ENCODE measurements around the gene VPS35L.

VPS35L gene

DNA sequence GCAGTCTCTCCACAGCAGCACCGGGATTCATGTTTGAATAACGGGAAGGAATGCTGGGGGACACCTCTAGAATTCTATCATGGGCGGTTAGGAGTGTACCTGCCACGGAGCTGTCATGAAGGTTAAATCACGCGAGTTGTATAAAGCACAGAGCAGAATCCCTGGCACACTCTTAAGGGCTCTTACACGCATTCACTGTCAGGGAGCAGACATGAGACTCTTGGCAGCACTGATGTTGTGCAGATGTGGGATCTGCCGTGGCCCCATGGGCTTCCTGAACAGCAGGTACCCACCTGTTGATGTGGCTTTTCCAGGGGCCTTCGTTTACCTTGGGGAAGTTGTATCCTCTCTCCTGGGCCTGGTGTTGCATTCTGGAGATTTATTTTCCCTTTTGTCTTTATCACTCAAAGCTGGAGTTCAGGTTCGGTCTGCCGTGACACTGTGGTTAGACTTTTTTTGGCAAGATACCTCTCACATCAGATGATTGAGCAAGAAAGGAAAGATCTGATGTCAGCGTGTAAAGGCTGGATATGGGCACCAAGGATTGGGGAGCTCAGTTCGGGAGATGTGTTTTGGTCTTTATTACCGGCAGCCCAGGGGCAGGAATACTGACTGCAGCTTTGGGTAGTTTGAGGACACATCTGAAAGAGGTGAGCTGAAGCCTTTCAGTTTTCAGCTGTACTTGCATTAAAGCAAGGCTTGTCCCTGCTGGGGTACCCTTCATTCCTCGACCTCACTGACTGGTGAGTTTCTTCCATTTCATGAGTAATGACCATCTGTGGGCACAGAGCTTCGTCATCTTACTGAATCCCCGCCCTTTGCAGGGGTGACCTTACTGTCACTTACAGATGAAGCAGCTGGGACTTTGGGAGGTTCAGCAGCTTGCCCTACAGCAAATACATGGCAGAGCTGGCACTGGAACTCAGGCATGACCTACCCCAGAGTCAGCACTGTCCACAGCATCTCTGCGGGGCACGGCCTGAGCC, 143.3 kb downstream of the VPS35L start:
- no peak for DNase-seq

DNA sequence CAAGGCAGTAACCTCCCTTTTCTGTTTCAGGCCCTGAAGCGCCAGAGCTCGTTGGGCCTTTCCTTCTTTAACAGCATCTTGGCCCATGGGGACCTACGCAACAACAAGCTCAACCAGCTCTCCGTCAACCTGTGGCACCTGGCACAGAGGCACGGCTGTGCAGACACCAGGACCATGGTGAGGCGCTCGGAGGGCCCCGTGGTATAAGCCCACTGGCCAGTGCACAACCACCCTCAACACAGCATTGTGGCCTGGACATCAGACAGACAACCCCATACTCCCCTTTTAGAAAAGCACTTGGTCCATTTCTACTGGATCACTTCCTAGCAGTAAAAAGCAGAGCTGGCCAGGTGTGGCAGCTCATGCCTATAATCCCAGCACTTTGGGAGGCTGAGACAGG, 144.0 kb downstream of the VPS35L start:
- DNase-seq: no peak

DNA sequence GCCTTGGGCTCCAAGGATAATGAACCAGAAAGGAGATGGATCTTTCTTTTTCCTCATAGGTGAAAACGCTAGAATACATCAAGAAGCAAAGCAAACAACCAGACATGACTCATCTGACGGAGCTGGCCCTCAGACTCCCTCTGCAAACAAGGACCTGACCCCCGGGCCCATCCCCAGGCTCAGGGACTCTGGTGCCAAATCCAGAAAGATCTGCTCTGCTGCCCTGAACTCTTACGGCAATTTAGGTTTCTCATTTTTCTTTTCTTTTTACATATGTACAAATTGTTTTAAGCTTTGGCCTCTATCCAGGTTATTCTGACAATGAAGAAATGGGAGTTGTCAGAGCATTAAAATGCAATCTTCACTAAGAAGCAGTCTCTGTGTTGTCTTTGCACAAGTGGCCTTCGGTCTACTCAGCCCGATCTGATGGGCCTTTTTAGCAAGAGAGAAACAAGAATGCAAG, 144.8 kb downstream of the VPS35L start:
- DNase-seq: no peak

DNA sequence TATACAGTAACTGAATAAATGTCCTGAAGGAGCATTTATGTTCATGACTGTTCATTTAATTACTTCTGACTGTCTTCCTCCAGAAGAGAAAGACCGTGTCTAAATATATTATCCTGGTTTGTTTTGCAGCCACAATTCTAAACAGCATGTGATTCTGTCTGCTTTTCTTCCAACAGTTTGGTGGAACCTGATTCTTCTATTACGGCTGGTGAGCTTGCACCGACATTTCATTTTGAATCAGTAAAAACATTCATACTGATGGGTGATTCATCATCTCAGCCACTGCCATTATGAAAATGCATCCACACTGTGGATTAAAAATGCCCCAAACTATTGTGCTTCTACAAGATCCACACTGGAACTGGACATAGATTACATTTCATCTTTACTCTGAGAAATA, 145.6 kb downstream of the VPS35L start:
- DNase-seq: no peak

DNA sequence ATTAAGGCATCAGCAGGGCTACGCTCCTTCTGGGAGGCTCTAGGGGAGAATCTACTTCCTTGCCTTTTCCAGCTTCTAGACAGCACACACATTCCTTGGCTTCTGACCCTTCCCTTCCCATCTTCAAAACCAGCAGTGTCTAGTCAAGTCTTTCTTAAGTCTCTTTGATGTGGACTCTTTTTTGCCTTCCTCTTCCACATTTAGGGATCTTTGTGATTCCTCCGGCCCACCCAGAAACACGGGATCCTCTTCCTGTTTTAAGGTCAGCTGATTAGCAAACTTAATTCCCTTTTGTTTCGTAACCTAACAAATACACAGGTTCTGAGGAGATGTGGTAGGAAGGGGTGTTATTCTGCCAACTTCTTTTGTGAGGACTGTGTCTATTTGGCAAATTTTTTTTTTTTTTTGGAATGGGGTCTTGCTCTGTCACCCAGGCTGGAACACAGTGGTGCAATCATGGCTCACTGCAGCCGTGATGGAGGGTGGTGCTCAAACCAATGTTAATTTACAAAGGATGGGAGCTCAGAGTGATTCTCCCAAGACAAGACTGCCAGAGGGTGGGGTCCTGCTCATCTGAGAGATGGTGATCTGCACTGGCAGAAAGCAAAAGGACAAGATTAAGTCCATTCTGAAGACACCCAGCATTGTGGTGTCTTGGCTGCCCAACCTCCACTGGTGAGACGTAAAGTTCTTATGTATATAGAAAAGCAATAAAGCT, 147.8 kb downstream of the VPS35L start:
- DNase-seq: no peak

DNA sequence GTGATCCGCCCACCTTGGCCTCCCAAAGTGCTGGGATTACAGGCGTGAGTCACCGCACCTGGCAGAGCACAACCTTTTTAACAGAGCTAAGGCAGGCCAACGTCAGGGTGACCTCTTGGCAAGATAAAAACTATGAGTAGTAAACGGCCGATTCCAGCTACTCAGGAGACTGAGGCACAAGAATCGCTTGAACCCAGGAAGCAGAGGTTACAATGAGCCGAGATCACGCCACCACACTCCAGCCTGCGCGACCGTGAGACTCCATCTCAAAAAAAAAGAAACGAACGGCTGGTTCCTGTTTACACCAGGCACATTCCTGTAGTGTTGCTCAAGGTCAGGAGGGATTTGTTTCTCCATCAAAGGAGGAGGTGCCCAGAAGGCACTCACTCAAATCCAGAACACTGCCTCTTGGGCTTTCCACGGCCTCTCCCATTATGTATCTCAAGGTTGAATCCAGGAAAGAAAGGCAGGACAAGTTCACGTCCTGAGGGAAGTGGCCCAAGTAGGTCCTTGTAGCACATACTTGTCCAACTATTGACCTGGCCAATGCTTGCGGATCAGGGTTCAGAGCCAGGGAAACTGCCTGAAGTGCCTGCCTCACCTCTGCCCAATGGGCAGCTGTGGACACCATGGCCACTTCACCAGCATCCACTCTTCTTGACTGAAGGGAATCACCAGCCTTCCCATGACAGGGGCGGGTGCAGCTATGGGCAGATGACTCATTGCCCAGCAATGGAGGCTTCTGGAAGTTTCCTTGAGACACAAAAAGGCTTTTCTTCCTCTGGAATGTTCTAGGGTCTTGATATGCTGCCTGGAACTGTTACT, 149.0 kb downstream of the VPS35L start:
- no peak for DNase-seq

DNA sequence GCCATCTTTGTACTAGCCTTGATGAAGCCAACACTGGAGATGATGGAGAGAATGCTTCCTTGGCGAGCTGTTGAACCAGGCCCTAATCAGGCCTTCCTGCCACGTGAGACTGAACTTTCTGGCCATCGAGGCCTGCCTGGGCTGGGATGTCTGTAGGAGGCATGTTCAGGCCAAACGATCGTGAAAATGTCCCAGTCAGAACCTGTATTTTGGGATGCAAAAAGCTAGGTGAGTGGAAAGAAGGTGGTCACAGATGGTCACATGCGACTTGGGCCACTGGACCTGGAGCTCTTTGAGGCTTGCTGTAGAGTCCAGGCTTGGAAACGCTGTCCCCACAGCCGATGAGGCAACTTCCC, 149.6 kb downstream of the VPS35L start:
- DNase-seq: no peak

DNA sequence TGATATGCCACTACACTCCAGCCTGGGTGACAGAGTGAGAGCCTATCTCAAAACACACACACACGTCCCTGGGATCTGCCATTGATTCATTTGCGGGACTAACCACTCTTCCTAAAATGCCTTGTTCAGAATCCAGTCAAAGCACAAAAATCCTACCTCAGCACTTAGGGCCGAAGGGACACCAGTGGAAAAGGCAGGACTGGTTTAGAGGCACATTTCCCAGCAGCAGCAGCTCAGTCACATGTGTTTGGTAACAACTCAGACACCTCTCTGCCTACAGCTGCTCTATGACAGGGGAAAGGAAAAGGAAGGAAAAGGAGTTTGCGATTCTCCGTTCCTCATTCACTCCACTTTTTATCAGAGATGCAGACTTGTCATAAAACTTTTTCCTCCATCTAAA, 150.3 kb downstream of the VPS35L start:
- DNase-seq: no peak

DNA sequence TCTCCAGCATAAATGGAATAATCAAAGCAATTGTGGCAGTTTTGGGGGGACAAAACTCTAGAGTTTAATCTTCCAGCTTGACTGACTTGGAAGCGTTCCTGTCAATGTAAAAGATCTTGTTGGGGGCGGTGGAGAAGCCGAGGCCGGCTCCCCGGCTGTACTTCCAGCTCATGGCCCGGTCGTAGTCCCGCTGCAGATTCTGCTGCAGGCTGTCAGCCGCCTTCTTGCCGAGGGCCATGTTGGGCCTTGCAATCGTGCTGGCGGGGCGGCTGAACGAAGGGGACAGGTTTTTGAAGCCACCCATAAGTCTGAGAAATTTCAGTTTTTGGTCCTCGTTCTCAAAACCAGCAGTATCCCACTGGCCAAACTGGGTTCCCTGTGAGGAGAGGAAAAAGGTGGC, 151.3 kb downstream of the VPS35L start:
- DNase-seq: no peak

DNA sequence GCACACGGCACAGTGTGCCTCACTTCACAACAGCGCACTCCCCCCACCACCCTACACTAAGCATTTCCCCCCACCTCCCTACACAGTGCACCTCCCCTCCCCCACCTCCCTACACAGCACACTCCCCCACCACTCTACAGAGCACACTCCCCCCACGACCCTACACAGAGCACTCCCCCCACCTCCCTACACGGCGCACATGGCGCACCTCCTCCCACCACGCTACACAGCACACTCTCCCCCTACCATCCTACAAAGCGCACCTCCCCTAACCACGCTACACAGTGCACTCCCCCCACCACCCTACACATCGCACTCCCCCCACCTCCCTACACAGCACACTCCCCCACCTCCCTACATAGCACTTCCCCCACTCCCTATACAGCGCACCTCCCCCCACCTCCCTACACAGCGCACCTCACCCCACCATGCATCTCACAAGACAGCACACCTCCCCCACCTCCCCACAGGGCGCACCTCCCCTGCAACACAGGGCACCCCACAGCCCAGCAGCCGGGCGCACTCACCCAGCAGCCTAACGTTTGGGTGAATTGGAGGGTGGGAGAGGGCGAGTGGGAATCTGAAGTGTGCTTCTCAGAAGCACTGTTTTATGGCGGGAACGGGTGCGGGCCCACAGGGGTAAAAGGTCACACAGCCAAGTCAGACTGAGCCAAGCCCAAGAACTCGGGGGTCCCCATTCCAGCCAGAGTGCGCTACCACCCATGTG, 152.2 kb downstream of the VPS35L start:
- DNase-seq: no peak

DNA sequence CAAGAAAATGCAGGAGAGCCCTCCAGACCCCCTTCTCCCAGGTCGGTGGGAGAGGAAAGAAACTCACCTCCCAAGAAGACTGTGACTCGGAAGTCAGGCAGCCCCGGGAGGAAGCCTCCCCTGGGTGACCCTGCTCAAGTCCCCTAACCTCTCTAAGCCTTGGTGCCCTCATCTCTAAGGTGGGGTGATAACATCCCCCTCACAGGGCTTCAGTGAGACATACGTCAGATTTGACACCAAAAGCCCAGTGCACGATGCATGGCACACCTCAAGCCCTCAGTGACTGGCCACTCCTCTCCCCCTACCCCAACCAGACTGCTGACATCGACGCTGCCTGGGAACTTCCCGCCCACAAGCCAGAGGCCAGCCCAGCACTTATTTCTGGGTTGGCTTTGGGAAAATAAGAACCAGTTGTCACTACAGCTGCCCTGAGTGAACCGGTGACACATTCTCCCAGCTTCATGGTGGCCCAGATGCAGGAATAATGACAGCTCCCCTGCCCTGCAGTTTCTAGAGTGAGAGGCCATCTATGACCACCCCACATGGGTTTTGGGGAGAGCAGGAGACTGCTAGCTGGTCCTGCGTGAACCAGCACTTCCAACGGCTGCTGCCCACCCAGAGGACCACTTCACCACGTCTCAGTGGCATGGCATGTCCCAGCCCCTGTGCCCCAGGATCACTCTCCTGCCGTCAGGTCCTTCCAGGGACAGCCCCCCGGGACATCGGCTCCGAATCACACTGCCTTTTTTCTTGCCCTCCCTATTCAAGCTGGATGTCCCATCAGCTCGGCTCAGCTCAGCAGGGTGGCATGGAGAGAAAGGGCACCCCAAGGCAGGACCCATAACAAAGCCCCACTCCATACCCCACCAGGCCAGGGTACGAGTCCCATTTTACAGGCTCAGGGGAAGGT, 153.0 kb downstream of the VPS35L start:
- no peak for DNase-seq

DNA sequence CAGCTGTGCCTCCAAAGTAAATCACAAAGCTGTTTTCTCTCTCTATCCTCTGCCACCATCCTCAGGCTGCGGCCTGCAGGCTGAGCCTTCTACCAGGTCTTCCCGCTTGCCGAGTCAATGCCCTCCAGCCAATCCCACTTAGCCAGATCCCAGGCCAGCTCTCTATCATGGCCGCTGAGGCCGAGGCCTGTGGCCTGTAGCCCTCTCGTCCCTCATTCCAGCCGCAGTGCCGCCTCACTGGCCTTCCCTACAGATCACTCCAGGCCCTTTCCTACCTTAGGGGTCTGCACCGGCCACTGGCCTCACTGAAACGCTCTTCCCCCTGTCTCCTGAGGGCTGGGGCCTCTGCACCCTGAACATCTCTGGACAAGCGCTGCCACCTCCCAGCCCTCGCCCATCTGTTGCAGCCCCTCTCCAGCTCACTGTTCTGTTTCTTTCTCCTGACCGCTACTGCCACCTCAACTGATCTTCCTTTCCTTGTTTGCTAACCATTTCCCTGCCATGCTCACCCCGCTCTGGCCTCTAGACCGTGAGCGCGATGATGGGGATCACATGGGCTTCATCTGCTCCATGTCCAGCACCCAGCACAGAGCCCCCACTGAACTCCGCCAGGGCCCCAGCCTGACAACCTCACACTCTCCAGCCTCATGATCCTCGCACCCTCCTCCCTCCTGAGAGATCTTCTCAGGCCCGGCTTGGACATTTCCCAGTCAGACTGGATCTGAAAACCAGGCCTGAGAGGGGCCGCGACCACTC, 154.1 kb downstream of the VPS35L start:
- DNase-seq: no peak

DNA sequence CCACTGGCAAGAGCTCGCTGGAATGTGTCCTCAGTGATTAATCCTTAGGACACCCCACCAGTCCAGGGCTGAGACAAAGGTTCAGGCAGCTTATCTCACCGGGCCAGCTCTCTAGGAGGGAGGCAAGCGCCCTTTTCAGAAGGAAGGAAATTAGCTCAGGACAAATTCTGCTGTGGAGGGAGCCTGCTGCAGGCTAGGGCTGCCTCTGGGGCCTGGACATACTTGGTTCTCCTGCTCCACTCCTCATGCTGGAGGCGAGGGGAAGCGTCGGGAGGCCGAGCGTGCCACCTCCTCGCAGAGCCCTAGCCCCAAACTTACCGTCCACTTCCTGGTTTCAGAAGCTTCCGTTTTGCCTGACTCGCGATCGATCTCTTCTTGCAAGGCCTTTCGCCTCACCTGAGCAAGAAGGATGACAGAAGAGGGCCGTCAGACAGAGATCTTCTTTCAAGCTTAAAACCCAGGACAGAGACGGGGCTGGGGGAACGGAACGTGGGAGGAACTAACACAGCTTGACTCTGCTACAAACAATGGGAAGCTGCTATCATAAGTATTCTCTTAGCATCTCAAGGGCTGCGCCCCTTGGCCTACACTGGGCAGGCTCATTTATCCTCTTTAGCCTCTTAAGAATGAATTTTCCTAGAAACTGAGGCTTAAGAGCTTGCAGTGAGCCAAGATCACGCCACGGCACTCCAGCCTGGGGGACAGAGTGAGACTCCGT, 154.8 kb downstream of the VPS35L start:
- DNase-seq: peak; percentile 11

DNA sequence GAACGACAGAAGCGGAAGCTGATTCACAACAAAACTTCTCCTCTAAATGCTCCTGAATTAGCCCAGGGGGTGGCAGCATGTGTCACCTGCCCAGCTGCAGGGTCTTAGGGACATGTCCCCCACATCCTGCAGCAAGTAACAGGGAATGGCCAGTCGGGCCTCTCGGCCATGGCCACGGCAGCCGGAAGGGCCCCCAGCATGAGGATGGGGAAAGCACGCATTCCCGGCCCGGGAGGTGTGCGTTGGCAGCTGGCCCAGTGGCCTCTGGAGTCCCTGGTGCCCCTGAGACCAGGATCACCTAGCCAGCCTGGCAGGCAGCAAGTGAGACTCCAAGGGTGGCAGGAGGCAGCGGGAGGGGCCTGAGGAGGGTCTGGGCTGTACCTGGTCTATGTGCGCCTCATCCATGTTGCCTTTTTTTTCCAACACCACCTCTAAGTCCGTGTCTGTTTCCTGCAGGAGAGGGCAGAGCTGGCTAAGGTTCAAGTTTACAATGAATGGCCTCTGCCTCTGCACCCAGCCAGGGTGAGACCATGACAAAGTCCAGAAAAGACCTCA, 155.6 kb downstream of the VPS35L start:
- DNase-seq: no peak

DNA sequence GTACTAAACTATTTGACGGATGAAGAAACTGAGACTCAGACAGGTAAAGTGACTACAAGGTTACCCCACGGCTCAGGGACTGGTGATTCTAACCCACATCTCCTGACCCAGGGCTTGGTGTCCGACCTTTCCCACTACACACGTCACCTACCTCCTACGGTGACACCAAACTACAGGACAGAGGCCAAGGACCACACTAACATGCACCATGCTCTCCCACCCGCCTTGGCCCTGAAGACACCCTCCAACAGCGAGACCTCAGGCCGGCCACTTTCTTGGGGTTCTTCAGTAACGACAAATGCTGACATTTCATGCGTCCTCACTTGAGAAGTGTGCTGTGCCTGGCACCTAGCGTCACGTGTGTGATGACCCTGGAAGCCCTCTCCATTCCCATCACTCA, 156.1 kb downstream of the VPS35L start:
- no peak for DNase-seq

DNA sequence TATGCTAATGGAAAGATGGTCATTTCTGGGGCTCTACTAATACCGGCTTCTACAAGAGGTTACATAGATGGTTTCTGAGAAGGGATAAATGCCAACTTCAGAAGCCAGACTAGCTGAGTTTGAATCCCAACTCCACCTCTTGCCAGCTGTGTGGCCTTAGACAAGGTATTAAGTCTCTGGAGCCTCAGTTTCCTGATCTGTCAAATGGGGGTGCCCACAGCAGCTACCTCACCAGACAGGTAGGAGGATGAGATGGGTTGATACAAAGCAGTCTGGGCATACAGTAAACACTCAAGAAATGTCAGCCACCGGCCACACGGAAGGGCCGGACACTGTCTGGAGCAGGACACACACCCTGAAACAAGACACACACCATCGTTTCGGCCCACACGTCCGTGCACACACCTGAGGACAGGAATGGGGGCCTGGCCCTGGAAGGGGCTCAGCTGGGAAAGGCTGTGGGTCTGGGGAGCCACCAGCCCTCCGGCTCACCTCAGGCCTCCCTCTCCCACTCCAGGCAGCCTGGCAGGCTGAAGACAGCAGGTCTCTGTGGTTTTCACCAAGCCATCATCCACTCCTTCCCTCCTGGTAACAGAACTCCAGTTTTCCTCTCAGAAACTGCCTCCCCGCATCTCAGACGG, 157.0 kb downstream of the VPS35L start:
- no peak for DNase-seq

DNA sequence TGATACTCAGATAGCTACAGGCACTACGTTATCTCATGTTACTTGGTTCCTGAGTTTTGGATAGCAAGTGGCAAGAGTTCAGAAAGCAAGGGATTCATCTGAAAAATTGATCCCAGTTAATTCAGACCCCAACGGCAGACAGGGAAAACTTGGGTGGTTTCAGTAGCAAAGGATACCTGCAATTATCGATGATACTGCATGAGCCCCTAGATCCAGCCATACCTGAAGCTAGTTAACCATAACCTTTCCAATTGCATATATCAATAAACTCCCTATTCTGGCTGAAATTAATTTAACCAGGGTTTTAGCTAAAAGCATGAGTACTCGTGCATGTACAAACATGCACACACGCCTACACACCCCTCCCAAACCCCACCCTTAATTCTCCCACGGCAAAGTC, 158.2 kb downstream of the VPS35L start:
- no peak for DNase-seq

DNA sequence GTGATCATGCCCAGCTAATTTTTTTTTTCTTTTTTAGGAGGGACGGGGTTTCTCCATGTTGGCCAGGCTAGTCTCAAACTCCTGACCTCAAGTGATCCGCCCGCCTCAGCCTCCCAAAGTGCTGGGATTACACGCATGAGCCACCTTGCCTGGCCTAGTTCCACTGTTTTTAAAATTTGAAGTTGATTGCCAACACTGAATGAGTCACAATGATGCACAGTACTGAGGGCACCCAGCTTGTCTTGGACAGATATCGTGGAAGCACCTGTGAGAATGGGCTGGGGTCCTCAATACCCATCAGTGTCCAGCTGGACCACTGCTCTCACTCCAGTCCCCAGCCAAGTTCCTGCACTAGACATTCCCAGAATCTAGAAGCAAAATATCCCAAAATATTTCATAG, 160.1 kb downstream of the VPS35L start:
- DNase-seq: no peak

DNA sequence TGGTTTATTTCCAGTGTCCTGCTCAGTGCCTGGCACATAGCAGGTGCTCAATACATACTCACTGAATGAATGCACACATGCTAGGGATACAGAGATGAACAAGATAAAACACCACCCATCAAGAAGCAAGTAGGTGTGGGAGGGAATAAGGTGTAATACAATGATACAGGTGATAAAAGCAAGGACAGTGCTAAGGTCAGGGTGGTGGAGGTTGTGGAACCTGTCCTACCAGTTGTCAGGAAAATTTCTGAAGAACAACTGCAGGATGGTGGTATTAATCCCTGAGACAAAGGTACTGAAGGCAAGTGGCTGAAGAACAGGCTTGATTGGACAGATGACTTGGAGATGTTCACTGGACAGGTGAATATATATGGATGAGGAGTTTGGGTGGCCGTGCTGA, 160.7 kb downstream of the VPS35L start:
- no peak for DNase-seq

Measured in hematopoietic multipotent progenitor cell treated with erythropoietin and hydrocortisone succinate and interleukin-3 and kit ligand, for 8 days (in vitro differentiated cells).